GM23248 (cell line): ENCODE data around the gene FKBP6. TPM values are rescaled to one million over a fixed set of nuclear protein-coding genes. Genes with fewer than 3 reads are reported as not detected.

Experiments
- DNase-seq: peaks from one replicate; pipeline ENCODE4 v3.0.0-alpha.2; 2015
- H2AFZ ChIP-seq: fragments of 200-600 bp; sonication (generic); 2 replicates; pipeline ENCODE4 v1.6.1; 2016; ENCODE audit warnings: antibody characterized with exemption
- H3F3A ChIP-seq: fragments of 200-600 bp; sonication (generic); 2 replicates; pipeline ENCODE4 v1.6.1; 2016; ENCODE audit warnings: mild to moderate bottlenecking, antibody characterized with exemption, mixed run types; ENCODE audit not compliant: insufficient read depth
- H3K27ac ChIP-seq: fragments of 200-600 bp; sonication (generic); 2 replicates; pipeline ENCODE4 v1.5.1; 2016; ENCODE audit warnings: mild to moderate bottlenecking
- H3K27me3 ChIP-seq: fragments of 200-600 bp; sonication (generic); replicated peaks from 2 replicates; pipeline ENCODE4 v1.6.1; 2016; ENCODE audit warnings: mild to moderate bottlenecking; ENCODE audit not compliant: insufficient read depth
- H3K36me3 ChIP-seq: fragments of 200-600 bp; sonication (generic); 2 replicates; pipeline ENCODE4 v1.6.1; 2016; ENCODE audit warnings: low read depth, mild to moderate bottlenecking
- H3K4me1 ChIP-seq: fragments of 200-600 bp; sonication (generic); 2 replicates; pipeline ENCODE4 v1.6.1; 2016; ENCODE audit warnings: mild to moderate bottlenecking; ENCODE audit not compliant: insufficient read depth
- H3K4me2 ChIP-seq: fragments of 200-600 bp; sonication (generic); one replicate; pipeline ENCODE4 v1.6.1; 2016; ENCODE audit warnings: mild to moderate bottlenecking; ENCODE audit not compliant: unreplicated experiment
- H3K4me3 ChIP-seq: fragments of 200-600 bp; sonication (generic); 2 replicates; pipeline ENCODE4 v1.5.1; 2016; ENCODE audit warnings: mild to moderate bottlenecking
- H3K79me2 ChIP-seq: fragments of 200-600 bp; sonication (generic); 2 replicates; pipeline ENCODE4 v1.6.1; 2016; ENCODE audit warnings: mild to moderate bottlenecking; ENCODE audit not compliant: insufficient read depth
- H3K9ac ChIP-seq: fragments of 200-600 bp; sonication (generic); 2 replicates; pipeline ENCODE4 v1.6.1; 2016; ENCODE audit warnings: mild to moderate bottlenecking
- H3K9me2 ChIP-seq: fragments of 200-600 bp; sonication (generic); 2 replicates; pipeline ENCODE4 v1.6.1; 2016; ENCODE audit warnings: mixed run types, mild to moderate bottlenecking, moderate library complexity; ENCODE audit not compliant: insufficient read depth
- H3K9me3 ChIP-seq: fragments of 200-600 bp; sonication (generic); one replicate; pipeline ENCODE4 v1.6.1; 2017; ENCODE audit warnings: low read depth
- H4K20me1 ChIP-seq: fragments of 200-600 bp; sonication (generic); 2 replicates; pipeline ENCODE4 v1.6.0; 2016; ENCODE audit not compliant: insufficient read depth
- EZH2 ChIP-seq: fragments of 200-600 bp; sonication (generic); IDR thresholded peaks from 2 replicates; pipeline ENCODE4 v1.6.1; 2018; ENCODE audit warnings: antibody characterized with exemption, mild to moderate bottlenecking; ENCODE audit not compliant: insufficient read depth, poor library complexity, severe bottlenecking
- EZH2phosphoT487 ChIP-seq: fragments of 200-600 bp; sonication (generic); IDR thresholded peaks from 2 replicates; pipeline ENCODE4 v1.6.1; 2018; ENCODE audit warnings: antibody characterized with exemption, moderate library complexity, mild to moderate bottlenecking, low read depth; ENCODE audit not compliant: insufficient read depth
- WGBS, 2 experiments: methylation state at CpG; one replicate each; pipeline ENCODE4 v1.1.6; 2015 to 2017; ENCODE audit warnings: low lambda C conversion rate in 2 of 2, low coverage in 1 of 2; ENCODE audit errors: missing lambda C conversion rate in 2 of 2; 5-methylcytosine and 5-hydroxymethylcytosine counted together
- in situ Hi-C: fragments of 300-500 bp; cut with MboI; formaldehyde crosslinking; loops from 2 replicates; pipeline ENCODE4 v1.15.0; 2020
- polyA plus RNA-seq: library from polyadenylated mRNA; unstranded; fragments of >200 nt; fragmentation: Nextera tagmentation; extraction: Ambion mirVana; gene quantifications from 2 replicates; pipeline ENCODE4 v1.2.1, GENCODE V29; 2016
- total RNA-seq: library from RNA; depleted of rRNA; stranded (reverse); fragments of >200 nt; shearing (Covaris generic); gene quantifications from 2 replicates; pipeline ENCODE4 v1.2.3, GENCODE V29; 2014

The FKBP6 gene
- total and polyA plus RNA-seq, 2 experiments from 2014 or later = not detected

DNA sequence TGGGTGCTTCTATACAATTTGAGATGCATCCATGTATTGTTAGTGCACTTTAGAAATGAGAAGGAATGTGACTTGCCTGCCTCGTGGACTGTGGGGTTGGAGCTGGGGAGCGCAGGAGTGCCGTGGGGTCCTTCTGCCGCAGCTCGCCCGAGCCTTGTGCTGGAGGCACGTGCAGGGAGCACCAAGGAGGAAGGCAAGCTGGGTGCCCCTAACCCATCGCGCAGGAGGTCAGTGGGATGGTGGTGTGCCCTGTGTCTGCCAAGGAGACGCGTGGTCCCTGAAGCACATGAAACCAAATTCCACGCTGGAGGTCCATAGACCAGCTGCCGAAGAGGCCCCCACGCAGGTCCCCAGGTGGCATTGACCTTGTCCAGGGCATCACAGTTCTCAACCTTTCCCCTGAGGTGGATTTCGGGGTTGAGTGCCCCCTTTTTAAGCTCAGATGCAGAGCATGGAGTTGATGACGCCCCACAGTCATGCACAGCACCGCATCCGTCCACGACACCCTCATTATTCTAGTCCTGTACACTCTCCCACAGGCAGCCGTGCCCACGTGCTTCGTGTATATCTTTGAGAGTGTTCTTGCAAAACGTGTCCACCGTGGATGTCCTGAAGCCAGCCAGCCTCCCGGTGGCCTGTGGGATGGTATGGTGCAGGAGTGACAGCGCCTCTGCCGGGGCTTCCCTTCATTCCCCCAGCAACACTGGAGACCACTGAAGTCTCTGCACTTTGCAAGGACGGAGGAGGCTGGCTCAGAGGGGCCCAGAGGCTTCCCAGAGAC, 35.5 kb downstream of the FKBP6 start:
- Histone ChIP-seq H3F3A (no peaks in the 10 kb centered on the region), H3K4me3 (no peak overlapping the region), H3K4me2 (no peak overlapping the region), H4K20me1 (no peaks in the 10 kb centered on the region), H3K9ac (no peak overlapping the region), H3K27me3 (0 out of 2 replicates have a peak, but pooled peaks cover 3% of the 10 kb centered on the region), H3K27ac (no peak overlapping the region), H3K9me3 (no peaks in the 10 kb centered on the region), H3K9me2 (no peaks in the 10 kb centered on the region), H3K79me2 (no peaks in the 10 kb centered on the region), H2AFZ (no peak overlapping the region), H3K4me1 (no peaks in the 10 kb centered on the region), H3K36me3 (no peaks in the 10 kb centered on the region)
- no peak for DNase-seq
- WGBS, 2 experiments = 63 to 65% methylated on average over 25 to 28 of the region's 28 CpGs
- in situ Hi-C loops = no loop called here
- TF ChIP-seq EZH2phosphoT487 = no peak
- no peak for TF ChIP-seq EZH2

DNA sequence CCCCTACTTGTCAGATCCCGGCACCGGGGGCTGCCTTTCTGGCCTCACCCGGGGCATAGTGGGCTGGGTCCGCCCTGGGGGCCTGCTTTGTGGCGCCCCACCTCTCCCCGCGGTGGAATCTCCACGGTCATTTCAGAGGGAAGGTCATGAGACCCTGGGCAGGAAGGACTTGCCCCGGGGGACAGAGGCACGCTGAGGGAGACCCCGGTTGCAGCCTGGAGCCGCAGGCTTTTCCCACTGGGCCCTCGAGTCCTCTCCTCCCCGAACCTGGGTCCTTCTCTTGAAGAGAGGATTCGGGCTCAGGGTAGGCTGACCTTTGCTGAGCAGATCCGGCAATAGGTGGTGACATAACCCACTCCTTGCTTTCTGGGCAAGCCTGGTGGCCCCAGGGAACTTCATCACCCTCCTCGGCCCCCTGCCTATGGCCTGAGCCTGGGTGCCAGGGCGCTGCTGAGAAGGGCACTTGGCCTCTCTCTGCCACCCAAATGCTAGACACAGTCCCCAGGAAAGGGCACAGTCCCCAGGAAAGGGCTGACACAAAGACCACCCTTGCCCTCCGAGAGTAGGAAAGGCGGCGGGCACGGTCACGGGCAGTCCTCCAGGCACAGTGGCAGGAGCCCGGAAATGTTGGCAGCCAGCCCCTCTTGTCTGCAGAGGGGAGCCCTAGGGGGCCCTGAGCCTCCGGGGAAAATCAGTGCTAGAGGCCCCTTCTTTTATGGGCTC, 36.2 kb downstream of the FKBP6 start:
- 45 to 51% methylated on average over 25 of the region's 25 CpGs for WGBS, 2 experiments
- no peak overlapping the region for H3K9ac ChIP-seq
- 0 out of 2 replicates have a peak, but pooled peaks cover 3% of the 10 kb centered on the region for H3K27me3 ChIP-seq
- H3K4me1 ChIP-seq = no peaks in the 10 kb centered on the region
- no peaks in the 10 kb centered on the region for H3K36me3 ChIP-seq
- no peaks in the 10 kb centered on the region for H3K9me2 ChIP-seq
- H4K20me1 ChIP-seq = no peaks in the 10 kb centered on the region
- no peak overlapping the region for H3K4me3 ChIP-seq
- no peak overlapping the region for H3K4me2 ChIP-seq
- TF ChIP-seq EZH2 (no peak), EZH2phosphoT487 (no peak)
- no peaks in the 10 kb centered on the region for H3K9me3 ChIP-seq
- no peak for DNase-seq
- no peak overlapping the region for H3K27ac ChIP-seq
- in situ Hi-C loops = no loop called here
- H2AFZ ChIP-seq = no peak overlapping the region
- H3K79me2 ChIP-seq = no peaks in the 10 kb centered on the region
- no peaks in the 10 kb centered on the region for H3F3A ChIP-seq

DNA sequence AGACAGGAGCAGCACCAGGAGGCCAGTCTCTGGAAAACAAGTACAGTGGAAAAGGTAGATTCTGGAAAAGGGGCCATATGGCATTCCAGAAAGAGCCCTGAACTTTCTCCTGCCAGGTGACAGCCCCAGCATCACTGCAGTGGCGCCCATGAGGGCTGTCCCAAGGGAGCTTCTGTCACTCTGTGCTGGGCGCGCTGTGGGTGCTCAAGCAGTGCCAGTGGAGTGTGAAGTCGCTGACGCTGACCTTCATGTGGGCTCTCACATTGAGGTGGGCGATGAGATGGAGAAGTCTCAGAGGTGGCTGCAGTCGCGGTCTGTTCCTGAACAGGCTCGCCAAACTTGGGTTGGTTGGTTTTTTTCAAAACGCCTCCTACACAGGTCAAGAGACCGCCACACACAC, 38.2 kb downstream of the FKBP6 start:
- in situ Hi-C loops = no loop called here
- TF ChIP-seq EZH2phosphoT487 (no peak), EZH2 (no peak)
- DNase-seq = no peak
- Histone ChIP-seq H3F3A (no peaks in the 10 kb centered on the region), H3K36me3 (no peaks in the 10 kb centered on the region), H4K20me1 (no peaks in the 10 kb centered on the region), H2AFZ (no peak overlapping the region), H3K4me1 (no peaks in the 10 kb centered on the region), H3K79me2 (no peaks in the 10 kb centered on the region), H3K27ac (no peak overlapping the region), H3K4me2 (no peak overlapping the region), H3K4me3 (no peak overlapping the region), H3K9ac (no peak overlapping the region), H3K9me3 (no peaks in the 10 kb centered on the region), H3K9me2 (no peaks in the 10 kb centered on the region), H3K27me3 (0 out of 2 replicates have a peak, but pooled peaks cover 3% of the 10 kb centered on the region)
- 83 to 86% methylated on average over 11 of the region's 11 CpGs for WGBS, 2 experiments

DNA sequence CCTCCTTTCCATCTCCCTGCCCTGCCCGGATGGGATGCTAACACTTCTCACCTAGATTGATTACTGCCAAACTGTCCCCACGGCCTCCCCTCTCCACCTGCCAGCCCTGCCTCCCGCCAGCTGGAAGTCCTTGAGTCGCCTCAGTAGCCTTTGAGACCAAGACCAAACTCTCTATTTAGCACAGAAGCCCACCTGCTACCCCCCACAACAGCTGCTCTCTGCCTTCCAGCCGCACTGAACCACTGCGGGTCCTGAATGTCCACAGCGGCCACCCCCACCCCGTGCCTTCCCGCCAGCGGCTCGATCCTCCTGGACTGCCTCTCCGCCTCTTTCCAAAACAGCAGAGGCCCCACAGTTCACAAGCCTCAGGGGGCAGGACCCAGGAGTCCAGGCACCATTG, 39.0 kb downstream of the FKBP6 start:
- Histone ChIP-seq H3K79me2 (no peaks in the 10 kb centered on the region), H3K36me3 (no peaks in the 10 kb centered on the region), H3F3A (no peaks in the 10 kb centered on the region), H3K27ac (no peak overlapping the region), H3K4me3 (no peak overlapping the region), H3K4me1 (no peaks in the 10 kb centered on the region), H3K27me3 (0 out of 2 replicates have a peak, but pooled peaks cover 3% of the 10 kb centered on the region), H3K9me3 (no peaks in the 10 kb centered on the region), H3K4me2 (no peak overlapping the region), H4K20me1 (no peaks in the 10 kb centered on the region), H2AFZ (no peak overlapping the region), H3K9ac (no peak overlapping the region), H3K9me2 (no peaks in the 10 kb centered on the region)
- TF ChIP-seq EZH2 = no peak
- no peak for TF ChIP-seq EZH2phosphoT487
- in situ Hi-C loops = no loop called here
- 45 to 49% methylated on average over 12 of the region's 12 CpGs for WGBS, 2 experiments
- DNase-seq = no peak
